Activated T-cell treated with anti-CD3 and anti-CD28 coated beads for 48 hours (primary cell): Measurements from ENCODE around the gene BIRC5.
"Not testable (repeated sequence)": the region's sequence is repeated elsewhere in the genome, so short reads cannot be mapped to it uniquely, and the experiment has no call there.

Source experiments
- DNase-seq: peaks from one replicate; pipeline ENCODE4 v3.0.0-alpha.2; 2020; ENCODE audit warnings: low read depth

The BIRC5 gene

DNA sequence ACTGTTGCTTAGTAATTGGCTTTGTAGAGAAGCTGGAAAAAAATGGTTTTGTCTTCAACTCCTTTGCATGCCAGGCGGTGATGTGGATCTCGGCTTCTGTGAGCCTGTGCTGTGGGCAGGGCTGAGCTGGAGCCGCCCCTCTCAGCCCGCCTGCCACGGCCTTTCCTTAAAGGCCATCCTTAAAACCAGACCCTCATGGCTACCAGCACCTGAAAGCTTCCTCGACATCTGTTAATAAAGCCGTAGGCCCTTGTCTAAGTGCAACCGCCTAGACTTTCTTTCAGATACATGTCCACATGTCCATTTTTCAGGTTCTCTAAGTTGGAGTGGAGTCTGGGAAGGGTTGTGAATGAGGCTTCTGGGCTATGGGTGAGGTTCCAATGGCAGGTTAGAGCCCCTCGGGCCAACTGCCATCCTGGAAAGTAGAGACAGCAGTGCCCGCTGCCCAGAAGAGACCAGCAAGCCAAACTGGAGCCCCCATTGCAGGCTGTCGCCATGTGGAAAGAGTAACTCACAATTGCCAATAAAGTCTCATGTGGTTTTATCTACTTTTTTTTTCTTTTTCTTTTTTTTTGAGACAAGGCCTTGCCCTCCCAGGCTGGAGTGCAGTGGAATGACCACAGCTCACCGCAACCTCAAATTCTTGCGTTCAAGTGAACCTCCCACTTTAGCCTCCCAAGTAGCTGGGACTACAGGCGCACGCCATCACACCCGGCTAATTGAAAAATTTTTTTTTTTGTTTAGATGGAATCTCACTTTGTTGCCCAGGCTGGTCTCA is 11.2 kb downstream of the BIRC5 start:
- no peak for DNase-seq

DNA sequence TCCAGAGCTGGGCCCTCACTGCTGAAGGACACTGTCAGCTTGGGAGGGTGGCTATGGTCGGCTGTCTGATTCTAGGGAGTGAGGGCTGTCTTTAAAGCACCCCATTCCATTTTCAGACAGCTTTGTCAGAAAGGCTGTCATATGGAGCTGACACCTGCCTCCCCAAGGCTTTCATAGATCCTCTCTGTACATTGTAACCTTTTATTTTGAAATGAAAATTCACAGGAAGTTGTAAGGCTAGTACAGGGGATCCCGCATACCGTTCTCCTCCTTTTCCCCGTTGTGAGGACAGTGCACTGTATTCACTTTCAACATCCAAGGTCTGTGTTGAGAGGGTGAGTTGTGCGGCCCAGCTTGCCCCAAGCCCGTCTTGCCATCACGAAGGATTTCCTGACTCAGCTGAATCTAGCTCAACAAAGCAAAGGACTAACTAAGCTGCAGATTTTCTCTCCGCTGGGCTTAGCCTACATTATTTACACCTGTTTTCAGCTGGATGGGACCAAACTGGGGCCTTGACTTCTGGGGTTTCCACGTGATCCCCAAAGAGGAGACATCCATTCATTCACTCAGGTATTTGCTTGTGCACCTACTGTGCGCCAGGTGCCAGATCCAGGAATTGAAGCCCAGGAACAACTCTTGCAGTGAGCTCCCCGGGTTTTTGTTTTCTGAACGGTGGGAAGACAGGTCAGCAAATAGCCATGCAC is 12.2 kb downstream of the BIRC5 start:
- DNase-seq: no peak

DNA sequence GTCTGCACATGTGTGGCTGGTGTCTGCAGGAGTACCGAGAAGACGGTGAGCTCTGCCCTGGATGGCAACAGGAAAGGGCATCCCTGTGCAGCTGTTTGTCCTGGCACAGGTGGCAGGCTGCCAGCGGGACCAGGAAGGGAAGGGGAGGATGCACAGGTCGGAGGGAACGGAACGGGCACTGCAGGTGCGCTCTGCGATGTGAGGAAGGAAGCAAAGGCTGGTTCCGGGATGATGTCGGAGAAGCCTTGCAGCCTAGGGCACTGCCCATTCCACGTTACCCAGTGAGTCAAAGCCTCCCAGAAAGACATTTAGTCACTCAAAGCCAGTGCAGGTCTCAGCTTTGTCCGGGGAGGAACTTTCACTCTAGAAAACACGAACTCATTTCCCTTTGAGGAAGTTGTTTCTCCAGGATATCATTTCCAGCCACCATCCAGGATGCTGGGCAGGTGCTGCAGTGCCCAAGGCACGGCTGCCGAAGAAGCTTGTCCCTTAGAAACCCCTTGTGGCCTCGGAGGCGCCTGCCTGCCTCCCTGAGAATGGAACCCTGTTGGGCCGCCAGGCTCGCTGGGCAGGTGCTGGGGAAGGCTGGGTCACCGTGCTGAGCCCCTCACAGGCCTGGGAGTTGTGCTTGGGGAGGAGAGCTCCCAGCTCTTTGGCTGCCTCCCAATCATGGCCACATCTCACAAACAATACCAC is 12.9 kb downstream of the BIRC5 start:
- DNase-seq: no peak

DNA sequence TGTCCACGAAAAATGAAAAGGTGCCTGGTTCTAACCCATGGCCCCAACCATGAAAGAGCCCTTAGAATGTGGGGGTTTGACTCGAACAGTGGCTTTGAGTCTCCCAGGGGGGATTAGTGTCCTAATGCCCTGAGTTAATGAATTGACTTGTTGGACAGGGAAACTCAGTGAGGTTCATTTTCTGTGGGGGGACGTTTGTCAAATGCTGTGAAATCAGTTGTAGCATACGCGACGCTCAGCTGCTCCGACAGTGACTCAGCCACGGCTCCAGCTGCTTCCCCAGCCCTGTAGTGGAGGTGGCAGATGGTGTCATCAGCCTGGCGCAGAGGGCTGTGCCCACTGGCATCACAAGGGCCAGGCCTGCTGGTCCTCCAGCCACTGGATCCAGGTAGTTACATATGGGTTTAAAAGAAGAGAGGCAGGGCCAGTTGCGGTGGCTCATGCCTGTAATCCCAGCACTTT is 13.4 kb downstream of the BIRC5 start:
- DNase-seq: no peak

DNA sequence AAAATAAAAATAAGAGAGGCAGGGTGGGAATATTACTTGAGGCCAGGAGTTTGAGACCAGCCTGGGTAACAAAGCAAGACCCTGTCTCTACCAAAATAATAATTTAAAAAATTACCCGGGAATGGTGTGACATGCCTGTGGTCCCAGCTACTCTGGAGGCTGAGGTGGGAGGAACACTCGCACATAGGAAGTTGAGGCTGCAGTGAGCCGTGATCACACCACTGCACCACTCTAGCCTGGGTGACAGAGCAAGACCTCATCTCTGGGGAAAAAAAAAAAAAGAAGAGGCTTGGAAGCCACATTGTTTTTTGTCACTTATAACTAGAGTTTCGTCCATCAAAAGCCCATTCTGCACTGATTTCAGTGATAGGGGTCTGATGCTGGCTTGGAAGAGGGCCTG is 14.1 kb downstream of the BIRC5 start:
- DNase-seq: no peak

DNA sequence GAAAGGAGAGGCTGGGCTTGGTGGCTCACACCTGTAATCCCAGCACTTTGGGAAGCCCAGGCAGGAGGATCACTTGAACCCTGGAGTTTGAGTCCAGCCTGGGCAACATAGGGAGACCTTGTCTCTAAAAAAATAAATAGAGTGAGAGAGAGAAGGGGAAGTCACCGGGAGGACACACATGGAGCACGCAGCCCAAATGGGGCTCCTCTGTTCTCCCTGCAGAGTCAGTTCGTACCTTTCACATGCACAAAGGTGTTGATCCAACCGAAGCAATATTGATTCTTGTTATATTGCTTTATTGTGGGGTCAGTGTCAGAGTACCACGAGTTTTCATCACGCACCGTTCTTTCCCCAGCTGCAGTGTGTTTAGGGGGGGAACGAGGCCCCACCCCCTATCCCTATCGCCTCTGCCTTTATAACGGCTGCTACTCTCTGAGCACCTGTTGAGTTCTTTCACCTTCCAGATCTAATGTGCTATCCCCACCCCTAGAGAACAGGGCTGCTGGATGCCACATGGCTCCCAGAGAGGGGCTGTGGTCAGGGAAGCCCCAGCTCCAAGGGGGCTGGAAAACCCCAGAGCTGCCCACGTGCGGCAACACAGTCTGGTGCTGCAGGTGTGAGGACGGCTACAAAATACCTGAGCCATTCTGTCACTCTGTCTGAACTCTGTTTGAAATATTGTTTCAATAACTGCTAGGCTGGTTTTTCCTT is 16.4 kb downstream of the BIRC5 start:
- no peak for DNase-seq

DNA sequence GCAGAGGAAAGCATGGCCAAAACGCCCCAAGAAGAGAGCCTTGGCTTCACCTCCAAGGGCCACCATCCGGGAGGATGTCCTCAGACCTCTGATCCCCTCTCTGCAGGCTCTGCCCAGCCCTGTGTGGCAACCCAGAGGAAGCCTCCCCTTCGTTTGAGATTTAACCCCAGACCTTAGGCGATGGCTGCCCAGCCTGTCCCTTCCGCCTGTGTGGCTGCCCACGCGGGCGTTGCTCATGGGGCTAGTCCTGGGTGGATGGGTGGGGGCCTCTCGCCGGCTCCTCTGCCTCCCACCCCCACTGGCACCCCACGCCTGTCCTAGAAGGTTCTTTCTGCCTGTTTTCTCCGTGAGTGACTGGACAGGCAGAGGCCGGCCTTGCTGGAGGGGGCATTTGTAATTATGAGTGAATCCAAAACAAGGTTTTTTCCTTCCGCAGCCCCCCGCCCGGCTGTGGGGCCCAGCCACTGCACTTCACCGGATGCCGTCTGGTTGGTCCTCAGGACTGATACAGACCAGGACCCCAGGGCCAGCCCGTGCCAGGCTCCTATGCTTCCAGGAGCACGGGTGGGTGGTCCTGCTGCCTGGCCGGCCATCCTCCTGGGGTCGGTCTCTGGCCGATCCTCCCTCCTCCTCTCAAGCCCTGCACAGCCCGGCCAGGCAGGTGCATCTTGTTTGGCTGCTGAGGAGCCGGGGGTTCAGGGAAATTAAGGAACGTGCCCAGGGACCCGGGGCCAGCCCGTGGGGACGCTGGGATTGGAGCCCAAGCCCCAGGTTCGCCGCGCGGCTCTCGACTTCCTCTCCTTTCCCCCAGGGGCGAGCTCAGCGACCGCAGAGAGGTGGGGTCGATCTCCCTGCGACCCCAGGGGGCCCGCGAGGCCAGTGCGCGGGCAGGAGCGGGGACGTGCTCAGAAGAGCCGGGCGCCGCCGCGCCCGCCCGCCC is 17.2 kb downstream of the BIRC5 start, which contains the start of gene TMEM235:
Gene TMEM235, plus strand, starts transcription at position 636 of the 940 bp plus-strand sequence. CDS start 393 bp downstream, outside the sequence.
- no peak for DNase-seq

DNA sequence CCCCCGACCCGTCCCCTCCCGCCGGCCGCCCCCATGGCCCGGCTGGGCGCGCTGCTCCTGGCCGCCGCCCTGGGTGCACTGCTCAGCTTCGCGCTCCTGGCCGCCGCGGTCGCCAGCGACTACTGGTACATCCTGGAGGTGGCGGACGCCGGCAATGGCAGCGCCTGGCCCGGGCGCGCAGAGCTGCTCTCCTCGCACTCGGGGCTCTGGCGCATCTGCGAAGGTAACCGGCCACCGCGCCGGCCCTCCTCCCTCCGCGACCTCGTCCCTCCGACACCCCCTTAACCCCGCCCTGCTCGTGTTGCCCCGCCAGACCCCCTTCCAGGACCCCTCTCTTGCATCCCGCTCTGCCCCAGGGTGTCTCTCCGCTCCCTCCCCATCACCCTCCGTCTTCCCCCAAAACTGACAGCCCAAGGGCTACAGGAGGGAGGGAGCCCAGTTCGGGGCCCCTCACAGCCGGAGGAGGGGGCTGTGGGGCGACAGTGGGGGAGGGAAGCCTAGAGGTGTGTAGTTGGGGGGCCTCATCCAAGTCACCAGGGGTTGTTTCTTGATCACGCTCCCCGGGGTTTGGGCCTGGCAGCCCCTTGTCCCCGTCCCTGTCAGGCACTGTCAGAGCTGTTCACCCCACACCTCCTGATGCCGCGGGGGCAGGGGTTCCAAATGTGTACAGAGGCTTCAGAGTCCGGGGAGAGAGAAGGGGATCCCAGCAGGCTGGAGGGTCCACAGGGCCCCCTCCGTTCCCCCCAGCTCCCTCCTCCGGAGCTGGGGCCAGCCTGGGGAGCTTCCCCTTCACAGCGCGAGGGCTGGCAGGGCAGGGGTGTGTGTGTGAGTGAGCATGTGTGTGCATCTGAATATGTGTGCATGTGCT is 18.2 kb downstream of the BIRC5 start:
- DNase-seq: no peak

DNA sequence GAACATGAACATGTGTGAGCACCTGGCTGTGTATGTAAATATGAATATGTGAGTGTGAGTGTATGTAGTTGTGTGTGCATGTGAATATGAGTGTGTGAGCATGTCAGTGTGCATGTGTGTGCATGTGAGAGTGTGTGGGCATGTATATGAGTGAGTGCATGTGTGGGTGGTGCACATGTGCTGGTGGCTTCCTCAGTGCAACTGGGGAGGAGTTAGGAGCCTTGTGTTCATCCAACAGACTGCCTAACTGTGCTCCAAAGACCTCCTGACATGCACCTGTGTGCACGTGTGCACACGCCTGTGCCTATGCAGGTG is 18.8 kb downstream of the BIRC5 start:
- no peak for DNase-seq

DNA sequence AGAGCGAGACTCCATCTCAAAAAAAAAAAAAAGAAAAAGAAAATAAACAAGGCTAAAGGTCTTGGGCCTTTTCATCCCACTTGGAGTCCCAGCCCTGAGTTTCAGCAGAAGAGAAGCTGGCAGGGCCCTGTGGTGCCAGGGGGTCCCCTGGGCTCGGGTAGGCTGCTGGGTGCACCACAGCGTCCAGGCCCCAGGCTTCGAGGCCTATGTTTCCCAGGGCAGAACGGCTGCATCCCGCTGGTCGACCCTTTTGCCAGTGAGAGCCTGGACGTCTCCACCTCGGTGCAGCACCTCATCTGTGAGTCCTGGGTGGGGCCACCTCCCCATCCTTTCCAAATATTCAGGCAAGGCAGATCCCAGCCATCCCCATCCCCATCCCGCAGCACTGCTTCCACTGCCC is 19.6 kb downstream of the BIRC5 start:
- no peak for DNase-seq

DNA sequence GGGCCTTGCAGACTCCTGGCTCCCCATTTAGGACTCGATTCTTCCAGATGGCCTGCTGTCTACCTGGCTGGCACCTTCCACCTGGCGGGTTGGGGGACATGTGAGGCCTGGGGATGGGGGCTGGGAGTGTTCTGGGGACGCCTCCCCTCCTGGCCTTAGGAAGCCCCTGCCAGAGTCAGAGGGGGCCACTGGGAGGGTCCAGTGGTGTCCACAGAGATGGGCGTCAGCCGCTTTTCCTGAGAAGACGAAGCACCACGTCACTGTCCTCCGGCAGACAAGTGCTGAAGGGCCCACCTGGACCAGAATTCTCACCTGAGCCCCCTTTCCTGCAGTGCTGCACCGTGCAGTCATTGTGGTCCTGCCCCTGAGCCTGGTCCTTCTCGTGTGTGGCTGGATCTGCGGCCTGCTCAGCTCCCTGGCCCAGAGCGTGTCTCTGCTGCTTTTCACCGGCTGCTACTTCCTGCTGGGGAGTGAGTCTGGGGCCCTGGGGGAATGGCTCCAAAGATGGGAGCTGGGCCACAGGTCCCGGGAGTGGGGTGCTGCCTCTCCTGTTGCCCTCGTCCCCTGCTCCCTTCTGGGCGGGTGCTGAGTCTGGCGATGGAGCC is 20.3 kb downstream of the BIRC5 start:
- DNase-seq: no peak

DNA sequence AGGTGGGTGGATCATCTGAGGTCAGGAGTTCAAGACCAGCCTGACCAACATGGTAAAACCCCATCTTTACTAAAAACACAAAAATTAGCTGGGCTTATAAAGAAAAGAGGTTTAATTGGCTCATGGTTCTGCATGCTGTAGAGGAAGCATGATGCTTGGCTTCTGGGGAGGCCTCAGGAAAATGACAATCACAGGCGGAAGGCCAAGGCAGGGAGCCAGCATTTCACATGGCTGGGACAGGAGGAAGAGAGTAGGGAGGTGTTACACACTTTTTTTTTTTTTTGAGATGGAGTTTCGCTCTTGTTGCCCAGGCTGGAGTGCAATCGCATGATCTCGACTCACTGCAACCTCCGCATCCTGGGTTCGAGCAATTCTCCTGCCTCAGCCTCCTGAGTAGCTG is 21.0 kb downstream of the BIRC5 start:
- DNase-seq: not testable (repeated sequence)

DNA sequence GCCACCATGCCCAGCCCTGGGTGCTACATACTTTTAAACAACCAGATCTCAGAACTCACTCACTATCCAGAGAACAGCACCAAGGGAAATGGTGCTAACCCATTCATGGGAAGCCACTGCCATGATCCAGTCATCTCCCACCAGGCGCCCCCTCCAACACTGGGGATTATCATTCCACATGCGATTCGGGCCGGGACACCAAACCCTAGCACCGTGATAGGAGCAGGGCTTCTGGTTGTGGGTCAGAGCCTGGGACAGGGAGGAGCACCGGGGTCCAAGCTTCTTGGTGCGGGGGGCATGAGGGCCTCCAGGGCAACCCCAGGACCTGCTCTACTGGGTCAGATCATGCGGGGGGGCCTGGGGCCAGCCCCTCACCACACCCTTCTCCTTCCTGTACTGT is 21.8 kb downstream of the BIRC5 start:
- DNase-seq: no peak

DNA sequence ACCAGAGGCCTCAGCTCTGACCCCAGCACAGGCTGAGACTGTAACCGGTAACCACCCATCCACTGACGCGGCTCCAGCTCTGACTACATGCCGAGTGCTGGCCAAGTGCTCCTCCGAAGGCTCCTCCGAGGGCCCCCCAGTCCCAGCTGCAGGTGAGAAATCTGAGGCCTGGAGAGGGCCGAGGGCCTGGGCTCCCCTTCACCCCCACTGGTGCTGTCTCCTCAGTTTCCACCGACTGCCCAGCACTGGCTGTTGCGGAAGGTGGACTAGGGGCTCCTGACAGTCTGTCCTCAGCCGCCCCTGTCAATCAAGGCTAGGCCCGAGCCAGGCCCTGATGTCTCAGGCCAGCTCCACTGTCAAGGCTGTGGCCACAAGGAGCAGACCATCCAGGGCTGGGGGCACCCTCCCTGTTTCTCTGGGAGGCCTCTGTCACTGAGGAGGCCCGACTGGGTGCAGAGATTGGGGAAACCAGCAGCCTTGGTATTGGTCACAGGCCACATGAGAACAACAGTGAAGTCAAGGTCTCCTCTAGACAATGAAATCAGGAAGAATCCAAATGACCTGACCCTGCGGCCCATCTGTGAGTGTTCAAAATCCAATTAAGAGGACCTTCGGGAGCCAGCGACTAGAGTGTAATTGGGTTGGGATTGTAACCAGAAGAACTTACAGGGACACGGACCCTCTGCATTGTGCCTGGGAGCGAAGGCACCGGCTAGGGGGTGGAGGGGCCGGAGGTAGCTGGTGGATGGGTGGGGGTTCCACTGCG is 22.5 kb downstream of the BIRC5 start:
- no peak for DNase-seq

DNA sequence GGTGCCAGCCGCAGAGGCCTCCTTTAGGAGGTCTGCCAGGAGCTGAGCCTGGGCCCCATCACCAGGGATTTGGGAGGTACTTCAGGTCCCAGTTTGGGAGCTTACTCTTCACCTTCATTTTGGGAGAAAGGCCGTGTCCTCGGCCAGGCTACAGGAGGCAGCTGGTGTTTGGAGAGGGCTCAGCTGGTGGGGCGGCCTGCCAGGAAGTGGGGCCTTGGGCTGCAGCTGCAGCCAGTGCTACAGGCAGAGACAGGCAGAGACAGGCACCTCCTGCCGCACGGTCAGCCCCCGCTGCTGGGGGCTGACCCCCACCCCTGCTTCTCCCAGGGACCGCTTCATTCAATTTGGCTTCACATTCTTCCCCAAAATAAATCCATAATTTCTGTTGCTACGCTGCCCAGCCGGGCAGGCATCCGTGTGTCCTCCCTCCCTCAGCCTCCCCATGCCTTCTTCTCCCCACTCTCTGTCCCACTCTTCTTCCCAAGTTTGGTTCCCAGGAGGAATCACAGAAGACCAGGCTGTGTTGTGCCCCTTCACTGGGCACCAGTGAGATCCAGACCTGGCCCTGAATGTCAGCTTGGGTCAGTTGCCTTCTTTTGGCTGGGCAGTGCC is 23.5 kb downstream of the BIRC5 start:
- DNase-seq: no peak

DNA sequence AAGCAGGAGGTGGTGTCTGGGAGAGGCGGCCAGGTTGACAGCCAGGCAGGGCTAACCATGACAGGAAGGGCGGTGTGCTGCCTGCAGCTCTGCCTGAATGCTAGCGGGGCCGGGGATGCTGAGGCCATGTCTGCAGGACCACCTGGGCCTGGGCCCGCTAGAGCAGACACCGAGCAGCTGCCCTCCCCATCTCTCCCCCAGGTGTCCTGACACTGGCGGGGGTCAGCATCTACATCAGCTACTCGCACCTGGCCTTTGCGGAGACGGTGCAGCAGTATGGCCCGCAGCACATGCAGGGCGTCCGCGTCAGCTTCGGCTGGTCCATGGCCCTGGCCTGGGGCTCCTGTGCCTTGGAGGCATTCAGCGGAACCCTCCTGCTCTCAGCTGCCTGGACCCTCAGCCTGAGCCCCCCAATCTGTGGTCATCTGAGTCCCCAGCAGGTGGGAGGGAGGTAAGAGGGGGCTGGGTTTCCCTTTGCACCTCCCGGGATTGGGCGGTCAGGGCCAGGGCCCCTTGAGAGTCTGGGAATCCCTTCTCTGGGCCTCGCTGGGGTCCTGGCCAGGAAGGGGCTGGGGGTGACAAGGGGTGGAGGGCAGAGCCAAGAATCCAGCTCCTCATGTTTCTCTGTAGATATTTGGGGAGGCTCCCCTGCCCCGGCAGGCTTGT is 24.9 kb downstream of the BIRC5 start:
- no peak for DNase-seq

DNA sequence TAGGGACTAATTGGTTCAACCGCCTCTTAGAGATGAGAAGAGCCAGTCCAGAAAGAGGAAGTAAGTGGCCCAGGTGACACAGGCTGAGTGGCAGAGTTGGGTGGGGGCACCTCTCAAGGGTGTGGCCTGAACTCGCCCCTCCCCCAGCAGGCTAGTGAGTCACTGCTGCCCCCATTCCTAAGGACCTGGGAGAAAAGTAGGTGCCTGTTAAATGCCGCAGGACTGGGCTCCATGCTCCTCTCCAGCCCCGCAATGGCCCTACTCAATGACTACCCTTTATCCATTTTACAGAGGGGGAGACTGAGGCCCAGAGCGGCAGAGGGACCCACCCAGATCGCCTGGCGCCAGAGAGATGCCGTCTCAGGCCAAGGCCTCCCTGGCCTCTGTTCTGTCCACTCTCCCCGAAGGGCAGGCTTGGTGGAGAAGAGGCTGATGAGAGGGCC is 25.5 kb downstream of the BIRC5 start:
- no peak for DNase-seq
